DND-41 (cell line): ENCODE results near the gene ZHX3.

Source experiments
- CTCF ChIP-seq: IDR thresholded peaks from 2 replicates; pipeline ENCODE4 v1.5.1; 2012; ENCODE audit warnings: borderline replicate concordance, low read length, moderate library complexity, mild to moderate bottlenecking; ENCODE audit not compliant: poor library complexity, severe bottlenecking; ENCODE audit errors: extremely low read depth
- EZH2 ChIP-seq: IDR thresholded peaks from 3 replicates; pipeline ENCODE4 v1.6.1; 2012; ENCODE audit warnings: borderline replicate concordance, low read depth, mild to moderate bottlenecking, moderate library complexity, low read length, inconsistent platforms; ENCODE audit not compliant: severe bottlenecking

GRCh38 chr20:41340327-41341055 is 23.0 kb upstream of the ZHX3 start, which contains the start of gene LPIN3:
- TF ChIP-seq CTCF = no peak
- TF ChIP-seq EZH2 = no peak
